ENCODE data around the gene MIXL1. TPM values are rescaled to one million over a fixed set of nuclear protein-coding genes. Genes with fewer than 3 reads are reported as not detected.

MIXL1 gene
- total and polyA plus RNA-seq, 8 donors, result 0.35 to 2.3 (median 0.88) TPM; not detected in 1

DNA sequence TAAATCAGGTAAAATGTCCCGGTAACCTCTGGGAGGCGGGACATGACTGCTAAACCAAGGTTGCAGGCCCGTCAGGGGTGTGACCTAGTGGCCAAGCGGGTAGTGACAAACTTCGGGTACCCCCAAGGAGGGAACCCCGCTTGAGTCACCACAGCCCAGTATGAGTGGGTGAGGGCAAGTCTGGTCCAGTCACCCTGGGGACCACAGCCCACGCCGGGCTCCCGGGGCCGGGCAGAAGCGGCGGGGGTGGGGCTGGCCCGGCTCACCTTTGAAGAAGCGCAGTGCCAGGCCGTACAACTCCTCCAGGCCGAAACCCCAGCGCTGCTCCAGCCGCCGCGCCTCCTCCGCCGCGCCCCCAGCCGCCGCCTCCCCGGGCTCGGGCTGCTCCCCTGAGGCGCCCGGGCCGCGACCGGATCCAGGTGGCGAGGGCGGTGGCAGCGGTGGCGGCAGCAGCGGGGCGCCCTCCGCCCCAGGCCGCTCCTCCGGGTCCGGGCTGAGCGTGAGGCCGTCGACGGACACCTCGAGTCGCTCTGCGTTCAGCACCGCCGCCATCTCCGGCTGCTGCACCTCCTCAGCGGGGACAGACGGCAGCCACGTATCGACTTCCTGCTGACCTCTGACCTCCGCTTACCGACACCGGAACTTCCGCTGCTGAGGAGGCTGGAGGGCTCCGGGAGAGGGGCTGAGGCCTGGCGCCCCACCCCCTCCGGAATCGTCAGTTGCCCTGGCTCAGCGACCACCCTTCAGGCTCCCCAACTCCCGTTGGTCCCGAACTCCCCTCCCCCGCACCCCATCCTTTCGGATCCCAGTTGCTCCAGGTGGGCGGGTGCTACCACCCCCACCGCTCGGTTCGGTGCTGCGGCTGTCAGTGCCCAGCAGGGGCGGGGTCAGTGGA lies 37.1 kb upstream of the MIXL1 start, which contains the start of gene ACBD3:
Gene ACBD3, minus strand, starts transcription at position 618 of the 895 bp plus-strand sequence. Its CDS starts 66 bp downstream, at position 552.
- H3K4me3 ChIP-seq, result peak within 1 kb of the TSS; percentile 74 to 90
- H3K4me1 ChIP-seq, result peaks cover 14 to 48% of the 10 kb centered on the region in 2 donors
- intact Hi-C loops (cut with DNase I), result no loop called here
- H3K27me3 ChIP-seq, result no peaks in the 10 kb centered on the region
- H3K9me3 ChIP-seq, result no peaks in the 10 kb centered on the region
- ATAC-seq (peak; percentile 95), DNase-seq (peak; percentile 91 to 95 (median 94))
- H3K27ac ChIP-seq, result peak within 1 kb of the TSS; percentile 91 to 93
- no peaks in the 10 kb centered on the region for H3K36me3 ChIP-seq
- TF ChIP-seq, protein P1, sequence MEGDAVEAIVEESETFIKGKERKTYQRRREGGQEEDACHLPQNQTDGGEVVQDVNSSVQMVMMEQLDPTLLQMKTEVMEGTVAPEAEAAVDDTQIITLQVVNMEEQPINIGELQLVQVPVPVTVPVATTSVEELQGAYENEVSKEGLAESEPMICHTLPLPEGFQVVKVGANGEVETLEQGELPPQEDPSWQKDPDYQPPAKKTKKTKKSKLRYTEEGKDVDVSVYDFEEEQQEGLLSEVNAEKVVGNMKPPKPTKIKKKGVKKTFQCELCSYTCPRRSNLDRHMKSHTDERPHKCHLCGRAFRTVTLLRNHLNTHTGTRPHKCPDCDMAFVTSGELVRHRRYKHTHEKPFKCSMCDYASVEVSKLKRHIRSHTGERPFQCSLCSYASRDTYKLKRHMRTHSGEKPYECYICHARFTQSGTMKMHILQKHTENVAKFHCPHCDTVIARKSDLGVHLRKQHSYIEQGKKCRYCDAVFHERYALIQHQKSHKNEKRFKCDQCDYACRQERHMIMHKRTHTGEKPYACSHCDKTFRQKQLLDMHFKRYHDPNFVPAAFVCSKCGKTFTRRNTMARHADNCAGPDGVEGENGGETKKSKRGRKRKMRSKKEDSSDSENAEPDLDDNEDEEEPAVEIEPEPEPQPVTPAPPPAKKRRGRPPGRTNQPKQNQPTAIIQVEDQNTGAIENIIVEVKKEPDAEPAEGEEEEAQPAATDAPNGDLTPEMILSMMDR (IDR thresholded peaks at IDR 0.05), result no peak

DNA sequence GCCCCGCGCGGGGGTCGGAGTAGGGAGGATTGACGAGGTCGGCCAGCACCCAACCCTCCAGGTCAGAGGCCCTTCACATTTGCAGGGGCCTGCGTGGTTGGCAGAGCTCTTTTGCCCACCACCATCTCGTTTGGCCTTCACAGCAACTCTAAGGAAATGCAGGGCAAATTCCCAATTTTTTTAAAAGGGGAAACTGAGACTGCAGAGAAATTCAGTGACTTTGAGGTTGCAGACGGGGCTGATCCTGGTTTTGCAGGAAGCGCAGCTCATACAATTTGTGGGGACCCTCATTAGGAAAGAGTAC lies 36.5 kb upstream of the MIXL1 start:
- Histone ChIP-seq H3K27ac (peak overlapping the region; percentile 91 to 93), H3K4me3 (peak overlapping the region; percentile 74 to 90), H3K36me3 (no peaks in the 10 kb centered on the region), H3K9me3 (no peaks in the 10 kb centered on the region), H3K27me3 (no peaks in the 10 kb centered on the region), H3K4me1 (peaks cover 8 to 42% of the 10 kb centered on the region in 2 donors)
- no peak for DNase-seq
- no peak for ATAC-seq
- TF ChIP-seq, protein P1 (IDR thresholded peaks at IDR 0.05), result no peak
- intact Hi-C loops (cut with DNase I), result no loop called here

DNA sequence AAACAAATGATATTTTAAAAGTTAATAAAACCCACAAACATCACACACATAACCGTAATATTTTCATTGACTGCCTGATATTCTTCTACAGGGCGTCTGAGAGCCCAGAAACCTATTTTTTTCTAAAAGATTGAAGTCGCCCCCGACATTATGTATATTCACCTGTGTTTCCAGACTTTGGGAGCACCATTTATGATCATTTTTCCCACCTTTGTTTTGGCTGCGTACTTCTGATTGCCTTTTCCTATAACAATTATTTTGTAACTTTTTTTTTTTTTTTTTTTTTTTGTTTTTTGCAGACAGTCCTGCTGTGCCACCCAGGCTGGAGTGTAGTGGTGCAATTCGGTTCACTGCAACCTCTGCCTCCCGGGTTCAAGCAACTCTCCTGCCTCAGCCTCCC lies 36.1 kb upstream of the MIXL1 start:
- H3K4me1 ChIP-seq, result peaks cover 4 to 38% of the 10 kb centered on the region in 2 donors
- TF ChIP-seq, protein P1 (IDR thresholded peaks at IDR 0.05), result no peak
- H3K4me3 ChIP-seq, result peak overlapping the region in 1 of 2 donors; percentile 90
- H3K36me3 ChIP-seq, result no peaks in the 10 kb centered on the region
- intact Hi-C loops (cut with DNase I), result no loop called here
- ATAC-seq (no peak), DNase-seq (no peak)
- H3K27ac ChIP-seq, result peak overlapping the region in 1 of 2 donors; percentile 91
- H3K9me3 ChIP-seq, result no peaks in the 10 kb centered on the region
- H3K27me3 ChIP-seq, result no peaks in the 10 kb centered on the region

DNA sequence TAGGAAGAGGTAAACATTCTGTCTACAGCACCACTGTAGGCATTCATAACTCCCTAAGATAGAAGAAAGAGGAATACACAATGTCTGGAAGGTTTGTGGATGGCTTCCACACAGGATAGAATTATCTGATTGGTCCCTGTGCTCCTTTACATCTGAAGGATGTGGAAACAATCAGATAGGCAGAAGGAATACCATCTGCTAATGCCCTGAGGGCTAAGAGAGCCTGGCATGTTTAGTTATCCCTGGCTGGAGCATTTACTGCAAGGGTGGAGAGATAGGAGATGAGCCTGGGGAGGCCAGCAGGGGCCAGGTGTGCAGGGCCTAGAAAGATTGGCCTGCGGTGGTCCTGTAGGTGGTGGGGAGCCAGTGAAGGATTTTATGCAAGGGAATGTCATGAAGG lies 28.3 kb upstream of the MIXL1 start:
- Histone ChIP-seq H3K4me3 (no peak overlapping the region), H3K36me3 (no peaks in the 10 kb centered on the region), H3K27ac (no peak overlapping the region), H3K4me1 (no peaks in the 10 kb centered on the region), H3K9me3 (no peaks in the 10 kb centered on the region), H3K27me3 (no peaks in the 10 kb centered on the region)
- intact Hi-C loops (cut with DNase I), result loop anchor here in 1 of 2 donors (5.0 kb wide), 1 partner anchor 68 kb away; no protein-coding TSS in a partner anchor
- ATAC-seq (no peak), DNase-seq (no peak)
- TF ChIP-seq, protein P1 (IDR thresholded peaks at IDR 0.05), result no peak

DNA sequence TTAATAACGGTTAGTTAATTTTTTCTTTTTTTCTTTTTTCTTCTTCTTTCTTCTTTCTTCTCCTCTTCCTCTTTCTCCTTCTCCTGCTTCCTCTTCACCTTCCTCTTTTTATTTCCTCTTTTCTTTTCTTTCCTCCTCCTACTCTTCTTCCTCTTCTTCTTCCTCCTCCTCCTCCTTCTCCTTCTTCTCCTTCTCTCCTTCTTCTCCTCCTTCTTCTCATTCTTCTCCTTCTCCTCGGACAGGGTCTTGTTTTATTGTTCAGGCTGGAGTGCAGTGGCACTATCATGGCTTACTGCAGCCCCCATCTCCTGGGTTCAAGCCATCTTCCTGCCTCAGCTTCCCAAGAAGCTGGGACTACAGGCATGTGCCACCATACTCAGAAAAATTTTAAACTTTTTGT lies 23.5 kb upstream of the MIXL1 start:
- TF ChIP-seq, protein P1 (IDR thresholded peaks at IDR 0.05), result no peak
- H3K4me1 ChIP-seq, result no peaks in the 10 kb centered on the region
- ATAC-seq (no peak), DNase-seq (no peak)
- no peaks in the 10 kb centered on the region for H3K27me3 ChIP-seq
- no peaks in the 10 kb centered on the region for H3K9me3 ChIP-seq
- no peak overlapping the region for H3K27ac ChIP-seq
- intact Hi-C loops (cut with DNase I), result loop anchor here in 1 of 2 donors (5.0 kb wide), 1 partner anchor 73 kb away; no protein-coding TSS in a partner anchor
- no peaks in the 10 kb centered on the region for H3K36me3 ChIP-seq
- no peak overlapping the region for H3K4me3 ChIP-seq
